Measurements from ENCODE around the gene GALNT10.

DNA sequence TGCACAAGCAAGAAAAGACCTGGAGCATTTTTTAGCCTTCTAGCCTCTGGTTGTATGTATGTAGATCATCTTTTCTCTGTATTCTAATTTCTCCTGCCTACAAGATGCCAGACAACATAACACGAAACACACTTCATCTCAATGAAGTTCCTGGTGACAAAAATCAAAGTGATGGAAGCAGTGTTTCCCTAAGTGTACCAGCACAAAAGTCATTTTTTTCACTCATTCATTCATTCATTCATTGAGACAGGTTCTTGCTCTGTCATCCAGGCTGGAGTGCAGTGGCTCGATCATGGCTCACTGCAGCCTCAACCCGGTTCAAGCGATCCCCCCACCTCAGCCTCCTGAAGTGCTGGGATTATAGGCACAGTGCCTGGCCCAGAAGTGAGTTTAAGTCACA is 183.7 kb downstream of the GALNT10 start:
- TF ChIP-seq, protein P1, sequence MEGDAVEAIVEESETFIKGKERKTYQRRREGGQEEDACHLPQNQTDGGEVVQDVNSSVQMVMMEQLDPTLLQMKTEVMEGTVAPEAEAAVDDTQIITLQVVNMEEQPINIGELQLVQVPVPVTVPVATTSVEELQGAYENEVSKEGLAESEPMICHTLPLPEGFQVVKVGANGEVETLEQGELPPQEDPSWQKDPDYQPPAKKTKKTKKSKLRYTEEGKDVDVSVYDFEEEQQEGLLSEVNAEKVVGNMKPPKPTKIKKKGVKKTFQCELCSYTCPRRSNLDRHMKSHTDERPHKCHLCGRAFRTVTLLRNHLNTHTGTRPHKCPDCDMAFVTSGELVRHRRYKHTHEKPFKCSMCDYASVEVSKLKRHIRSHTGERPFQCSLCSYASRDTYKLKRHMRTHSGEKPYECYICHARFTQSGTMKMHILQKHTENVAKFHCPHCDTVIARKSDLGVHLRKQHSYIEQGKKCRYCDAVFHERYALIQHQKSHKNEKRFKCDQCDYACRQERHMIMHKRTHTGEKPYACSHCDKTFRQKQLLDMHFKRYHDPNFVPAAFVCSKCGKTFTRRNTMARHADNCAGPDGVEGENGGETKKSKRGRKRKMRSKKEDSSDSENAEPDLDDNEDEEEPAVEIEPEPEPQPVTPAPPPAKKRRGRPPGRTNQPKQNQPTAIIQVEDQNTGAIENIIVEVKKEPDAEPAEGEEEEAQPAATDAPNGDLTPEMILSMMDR (IDR thresholded peaks at IDR 0.05; ENCODE audit: low read depth, low read length, poor library complexity, severe bottlenecking): no peak
- TF ChIP-seq EZH2phosphoT487 (IDR thresholded peaks at IDR 0.05; ENCODE audit: borderline replicate concordance, low read length): no peak
